Gastrocnemius medialis (tissue), 4 donors: ENCODE results near the gene COL19A1. TPM values are rescaled to one million over a fixed set of nuclear protein-coding genes. Genes with fewer than 3 reads are reported as not detected.

Experiments
- ATAC-seq, 2 donors: fragments of 150-250 bp; one replicate each; pipeline ENCODE4 v1.9.1; 2016
- DNase-seq, 2 donors: peaks; one replicate each; pipeline ENCODE4 v3.0.0-alpha.2; 2019
- H3K27ac ChIP-seq, 4 donors: fragments of 200-600 bp; sonication (generic); 1 replicate in 1 of 4; 2 replicates in 3 of 4; pipeline ENCODE4 v1.5.1; 2016 to 2018; ENCODE audit warnings: mild to moderate bottlenecking in 2 of 4, moderate library complexity in 1 of 4
- H3K27me3 ChIP-seq, 3 donors: fragments of 200-600 bp; sonication (generic) in 2 of 3; 1 replicate in 1 of 3; 2 replicates in 2 of 3; pipeline versions ENCODE4 v1.5.1 to v1.6.0; 2016 to 2019; ENCODE audit warnings: mild to moderate bottlenecking in 1 of 3, moderate library complexity in 1 of 3
- H3K36me3 ChIP-seq, 2 donors: fragments of 200-600 bp; sonication (generic) in 1 of 2; one replicate each; pipeline ENCODE4 v1.5.1; 2017 to 2018
- H3K4me1 ChIP-seq, 2 donors: fragments of 200-600 bp; sonication (generic) in 1 of 2; one replicate each; pipeline ENCODE4 v1.5.1; 2016 to 2017; ENCODE audit warnings: mild to moderate bottlenecking in 2 of 2
- H3K4me3 ChIP-seq, 4 donors: fragments of 200-600 bp; sonication (generic) in 3 of 4; 1 replicate in 1 of 4; 2 replicates in 3 of 4; pipeline ENCODE4 v1.5.1; 2016 to 2019; ENCODE audit warnings: mild to moderate bottlenecking in 2 of 4
- H3K9me3 ChIP-seq, 3 donors: fragments of 200-600 bp; sonication (generic) in 2 of 3; 1 replicate in 1 of 3; 2 replicates in 2 of 3; pipeline ENCODE4 v1.5.1; 2016 to 2019
- POLR2A ChIP-seq, 2 donors: fragments of 450-650 bp; IDR thresholded peaks; one replicate each; pipeline ENCODE4 v1.6.1; 2017; ENCODE audit warnings: antibody characterized with exemption in 2 of 2, mild to moderate bottlenecking in 2 of 2, moderate library complexity in 2 of 2
- in situ Hi-C, 4 donors: fragments of 200-750 bp; cut with MboI; loops; one replicate each; pipeline versions ENCODE4 v1.15.0 to v1.8.0; 2017; ENCODE audit warnings: low sequenced_read_pairs in 4 of 4
- intact Hi-C: fragments of 100-400 bp; cut with DNase I; formaldehyde crosslinking; loops from one replicate; pipeline ENCODE4 v1.15.1; 2023; ENCODE audit warnings: low total_unique reads
- total RNA-seq, 4 donors: library from RNA; depleted of rRNA; stranded (reverse); fragments of >200 nt; gene quantifications; one replicate each; pipeline versions ENCODE4 v1.1.0 to v1.2.3, GENCODE V29; 2016
- TF ChIP-seq, protein P1 (sequence below), 5 experiments: fragments of 450-650 bp in 3 of 5; fragments of 200-600 bp in 2 of 5; sonication (generic) in 2 of 5; IDR thresholded peaks in 4 of 5; conservative IDR thresholded peaks in 1 of 5; 1 replicate in 4 of 5; 2 replicates in 1 of 5; pipeline ENCODE4 v1.5.1; 2016 to 2019; ENCODE audit warnings: antibody characterized with exemption in 5 of 5, mild to moderate bottlenecking in 3 of 5, moderate library complexity in 3 of 5

The COL19A1 gene
- total RNA-seq, 4 donors from 2014 or later = 0.05 to 0.65 (median 0.14) TPM

DNA sequence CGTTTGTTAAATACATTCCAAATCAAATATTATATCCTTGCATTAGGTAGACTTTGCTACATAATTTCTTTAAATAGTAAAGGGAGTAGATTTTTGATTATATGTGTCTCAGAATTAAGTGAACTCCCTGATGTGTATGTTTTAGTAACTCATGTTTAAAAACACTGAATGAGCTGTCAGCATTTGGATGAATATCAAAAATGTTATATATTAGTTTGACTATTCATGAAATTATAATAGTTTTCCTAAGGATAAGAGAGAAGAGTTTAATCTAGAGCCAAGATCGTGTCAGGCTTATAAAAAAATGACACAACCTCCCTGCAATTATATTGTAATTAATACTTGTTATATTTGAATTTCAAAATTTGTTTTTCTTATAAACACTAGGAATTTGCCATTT lies 195.2 kb downstream of the COL19A1 start:
- Histone ChIP-seq H3K27ac (no peak overlapping the region), H3K27me3 (no peaks in the 10 kb centered on the region), H3K4me3 (no peak overlapping the region), H3K36me3 (no peaks in the 10 kb centered on the region), H3K4me1 (no peaks in the 10 kb centered on the region), H3K9me3 (no peaks in the 10 kb centered on the region)
- ATAC-seq (no peak), DNase-seq (no peak)
- intact Hi-C loops (no loop called here), in situ Hi-C loops (no loop called here)
- TF ChIP-seq, protein P1, sequence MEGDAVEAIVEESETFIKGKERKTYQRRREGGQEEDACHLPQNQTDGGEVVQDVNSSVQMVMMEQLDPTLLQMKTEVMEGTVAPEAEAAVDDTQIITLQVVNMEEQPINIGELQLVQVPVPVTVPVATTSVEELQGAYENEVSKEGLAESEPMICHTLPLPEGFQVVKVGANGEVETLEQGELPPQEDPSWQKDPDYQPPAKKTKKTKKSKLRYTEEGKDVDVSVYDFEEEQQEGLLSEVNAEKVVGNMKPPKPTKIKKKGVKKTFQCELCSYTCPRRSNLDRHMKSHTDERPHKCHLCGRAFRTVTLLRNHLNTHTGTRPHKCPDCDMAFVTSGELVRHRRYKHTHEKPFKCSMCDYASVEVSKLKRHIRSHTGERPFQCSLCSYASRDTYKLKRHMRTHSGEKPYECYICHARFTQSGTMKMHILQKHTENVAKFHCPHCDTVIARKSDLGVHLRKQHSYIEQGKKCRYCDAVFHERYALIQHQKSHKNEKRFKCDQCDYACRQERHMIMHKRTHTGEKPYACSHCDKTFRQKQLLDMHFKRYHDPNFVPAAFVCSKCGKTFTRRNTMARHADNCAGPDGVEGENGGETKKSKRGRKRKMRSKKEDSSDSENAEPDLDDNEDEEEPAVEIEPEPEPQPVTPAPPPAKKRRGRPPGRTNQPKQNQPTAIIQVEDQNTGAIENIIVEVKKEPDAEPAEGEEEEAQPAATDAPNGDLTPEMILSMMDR (IDR thresholded peaks at IDR 0.05 in 4 of 5, conservative IDR thresholded peaks at IDR 0.05 in 1 of 5) = no peak
- no peak for TF ChIP-seq POLR2A (IDR thresholded peaks at IDR 0.05)

GRCh38 chr6:70062010-70062409 lies 195.7 kb downstream of the COL19A1 start:
- ATAC-seq (no peak), DNase-seq (no peak)
- Histone ChIP-seq H3K27ac (no peak overlapping the region), H3K9me3 (no peaks in the 10 kb centered on the region), H3K27me3 (no peaks in the 10 kb centered on the region), H3K4me1 (no peaks in the 10 kb centered on the region), H3K36me3 (no peaks in the 10 kb centered on the region), H3K4me3 (no peak overlapping the region)
- in situ Hi-C loops (no loop called here), intact Hi-C loops (no loop called here)
- TF ChIP-seq POLR2A (IDR thresholded peaks at IDR 0.05) = no peak
- TF ChIP-seq, protein P1 (IDR thresholded peaks at IDR 0.05 in 4 of 5, conservative IDR thresholded peaks at IDR 0.05 in 1 of 5) = no peak

GRCh38 chr6:70072540-70073179 lies 206.3 kb downstream of the COL19A1 start:
- H3K27ac ChIP-seq = no peak overlapping the region
- TF ChIP-seq, protein P1 (IDR thresholded peaks at IDR 0.05 in 4 of 5, conservative IDR thresholded peaks at IDR 0.05 in 1 of 5) = no peak
- no peak for TF ChIP-seq POLR2A (IDR thresholded peaks at IDR 0.05)

DNA sequence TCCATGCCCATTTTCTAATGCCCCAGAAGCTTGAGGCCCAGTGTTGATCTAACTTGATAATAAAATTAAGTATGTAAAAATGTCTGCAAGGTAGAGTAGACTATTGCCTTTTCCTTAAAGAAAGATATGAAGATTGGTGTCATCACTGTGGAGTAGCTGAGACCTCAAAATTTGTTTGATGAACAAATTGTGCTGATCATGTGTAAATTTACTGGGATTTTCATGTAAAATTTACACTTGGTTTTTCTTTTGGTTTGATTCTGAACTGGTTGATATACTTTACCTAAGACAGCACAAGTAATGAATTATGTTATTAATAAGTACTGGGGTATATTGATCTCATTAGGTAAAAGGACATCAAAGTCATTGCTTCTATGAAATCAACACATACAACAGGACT lies 207.3 kb downstream of the COL19A1 start:
- DNase-seq (no peak), ATAC-seq (no peak)
- no peak overlapping the region for H3K27ac ChIP-seq
- intact Hi-C loops = no loop called here
- H3K9me3 ChIP-seq = no peaks in the 10 kb centered on the region
- H3K4me1 ChIP-seq = no peaks in the 10 kb centered on the region
- H3K4me3 ChIP-seq = no peak overlapping the region
- no peaks in the 10 kb centered on the region for H3K27me3 ChIP-seq
- TF ChIP-seq, protein P1 (IDR thresholded peaks at IDR 0.05 in 4 of 5, conservative IDR thresholded peaks at IDR 0.05 in 1 of 5) = no peak
- no peak for TF ChIP-seq POLR2A (IDR thresholded peaks at IDR 0.05)
- in situ Hi-C loops = no loop called here
- H3K36me3 ChIP-seq = no peaks in the 10 kb centered on the region

More at GRCh38 chr6:70072540-70073179, 206.3 kb downstream of the COL19A1 start:
- ATAC-seq (no peak), DNase-seq (no peak)
- intact Hi-C loops = no loop called here
- no peak overlapping the region for H3K4me3 ChIP-seq
- H3K27me3 ChIP-seq = no peaks in the 10 kb centered on the region
- no peaks in the 10 kb centered on the region for H3K4me1 ChIP-seq
- H3K9me3 ChIP-seq = no peaks in the 10 kb centered on the region
- in situ Hi-C loops = no loop called here
- no peaks in the 10 kb centered on the region for H3K36me3 ChIP-seq

DNA sequence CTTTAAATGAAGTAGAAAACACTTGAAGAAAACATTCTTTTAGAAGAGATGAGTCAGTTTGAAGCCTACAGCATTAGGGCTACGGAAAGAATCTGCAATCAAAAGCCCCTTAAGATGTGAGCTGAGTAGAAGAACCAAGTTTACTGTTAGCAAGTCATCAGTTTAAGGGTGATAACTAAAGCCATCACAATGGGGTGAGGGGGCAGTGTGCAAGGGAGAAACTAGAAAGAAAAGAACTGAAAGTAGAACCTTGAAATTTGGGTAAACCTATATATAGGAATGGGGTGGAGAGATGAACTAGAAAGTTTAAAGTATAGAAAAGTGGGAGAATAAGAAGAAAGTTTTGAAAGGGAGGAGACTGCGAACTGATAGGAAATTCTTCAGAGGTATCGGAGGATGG lies 212.9 kb downstream of the COL19A1 start:
- TF ChIP-seq, protein P1 (IDR thresholded peaks at IDR 0.05 in 4 of 5, conservative IDR thresholded peaks at IDR 0.05 in 1 of 5) = no peak
- TF ChIP-seq POLR2A (IDR thresholded peaks at IDR 0.05) = no peak
- Histone ChIP-seq H3K4me3 (no peak overlapping the region), H3K27ac (no peak overlapping the region), H3K4me1 (no peaks in the 10 kb centered on the region), H3K9me3 (no peaks in the 10 kb centered on the region), H3K27me3 (no peaks in the 10 kb centered on the region), H3K36me3 (no peaks in the 10 kb centered on the region)
- in situ Hi-C loops (no loop called here), intact Hi-C loops (no loop called here)
- no peak for DNase-seq
- no peak for ATAC-seq
